Trophoblast cell (in vitro differentiated cells and primary cell): ENCODE measurements around the gene POU6F2.

Experiments used
- DNase-seq, 2 donors: peaks; one replicate each; pipeline ENCODE4 v3.0.0-alpha.2; 2016
- H2AFZ ChIP-seq: 2 replicates; pipeline ENCODE4 v1.6.1; 2013; ENCODE audit warnings: low read length, moderate library complexity, mild to moderate bottlenecking; ENCODE audit not compliant: insufficient read depth, poor library complexity
- H2AK5ac ChIP-seq: 2 replicates; pipeline ENCODE4 v1.6.1; 2013; ENCODE audit warnings: mild to moderate bottlenecking, low read length
- H2BK120ac ChIP-seq: 2 replicates; pipeline ENCODE4 v1.6.1; 2013; ENCODE audit warnings: low read length, mild to moderate bottlenecking, moderate library complexity; ENCODE audit not compliant: insufficient read depth, poor library complexity
- H2BK12ac ChIP-seq: 2 replicates; pipeline ENCODE4 v1.6.1; 2013; ENCODE audit warnings: mild to moderate bottlenecking, low read length, moderate library complexity
- H2BK5ac ChIP-seq: 2 replicates; pipeline ENCODE4 v1.6.1; 2013; ENCODE audit warnings: low read length, low read depth, moderate library complexity, mild to moderate bottlenecking; ENCODE audit not compliant: poor library complexity
- H3K14ac ChIP-seq: 2 replicates; pipeline ENCODE4 v1.6.1; 2013; ENCODE audit warnings: mild to moderate bottlenecking, low read length
- H3K18ac ChIP-seq: 2 replicates; pipeline ENCODE4 v1.6.1; 2013; ENCODE audit warnings: mild to moderate bottlenecking, low read length
- H3K23ac ChIP-seq: 2 replicates; pipeline ENCODE4 v1.6.1; 2013; ENCODE audit warnings: low read length
- H3K27ac ChIP-seq: 2 replicates; pipeline ENCODE4 v1.5.1; 2013; ENCODE audit warnings: low read depth, mild to moderate bottlenecking, inconsistent platforms, low read length, moderate library complexity
- H3K27me3 ChIP-seq: 2 replicates; pipeline ENCODE4 v1.6.1; 2013; ENCODE audit warnings: inconsistent platforms, mild to moderate bottlenecking, low read length, moderate library complexity; ENCODE audit not compliant: insufficient read depth
- H3K36me3 ChIP-seq, 2 experiments: 1 replicate in 1 of 2; 2 replicates in 1 of 2; pipeline ENCODE4 v1.6.1; 2013; ENCODE audit warnings: low read length in 2 of 2, mild to moderate bottlenecking in 2 of 2, moderate library complexity in 1 of 2; ENCODE audit not compliant: insufficient read depth in 2 of 2, control insufficient read depth in 1 of 2
- H3K4ac ChIP-seq: 2 replicates; pipeline ENCODE4 v1.6.1; 2013; ENCODE audit warnings: low read depth, mild to moderate bottlenecking, low read length, moderate library complexity
- H3K4me1 ChIP-seq, 2 experiments: 1 replicate in 1 of 2; 2 replicates in 1 of 2; pipeline ENCODE4 v1.6.1; 2013; ENCODE audit warnings: low read length in 2 of 2, mild to moderate bottlenecking in 2 of 2, moderate library complexity in 1 of 2; ENCODE audit not compliant: insufficient read depth in 2 of 2, control insufficient read depth in 1 of 2
- H3K4me2 ChIP-seq: 2 replicates; pipeline ENCODE4 v1.6.1; 2013; ENCODE audit warnings: inconsistent platforms, mild to moderate bottlenecking, low read length, moderate library complexity
- H3K4me3 ChIP-seq: 2 replicates; pipeline ENCODE4 v1.5.1; 2013; ENCODE audit warnings: mild to moderate bottlenecking, low read depth, low read length, inconsistent platforms
- H3K79me1 ChIP-seq: one replicate; pipeline ENCODE4 v1.6.1; 2013; ENCODE audit warnings: low read length
- H3K79me2 ChIP-seq: 2 replicates; pipeline ENCODE4 v1.6.1; 2013; ENCODE audit warnings: low read length, mild to moderate bottlenecking; ENCODE audit not compliant: control insufficient read depth, insufficient read depth, poor library complexity
- H3K9ac ChIP-seq: 2 replicates; pipeline ENCODE4 v1.6.1; 2013; ENCODE audit warnings: mild to moderate bottlenecking, low read length
- H3K9me3 ChIP-seq: 2 replicates; pipeline ENCODE4 v1.6.1; 2013; ENCODE audit warnings: low read depth, mild to moderate bottlenecking, control low read depth, inconsistent platforms, low read length; ENCODE audit not compliant: insufficient read depth
- H4K12ac ChIP-seq: 2 replicates; pipeline ENCODE4 v1.6.1; 2013; ENCODE audit warnings: low read depth, mild to moderate bottlenecking, low read length, moderate library complexity
- H4K8ac ChIP-seq: 2 replicates; pipeline ENCODE4 v1.6.1; 2013; ENCODE audit warnings: low read depth, mild to moderate bottlenecking, low read length, moderate library complexity
- H4K91ac ChIP-seq: one replicate; pipeline ENCODE4 v1.6.1; 2013; ENCODE audit warnings: low read depth, mild to moderate bottlenecking, low read length, moderate library complexity
- WGBS: extraction: QIAGEN DNeasy Blood & Tissue Kit; methylation state at CpG from one replicate; pipeline ENCODE4 v1.1.7; 2013; ENCODE audit warnings: missing lambda C conversion rate; ENCODE audit not compliant: insufficient read length, insufficient coverage; ENCODE audit errors: extremely low coverage; 5-methylcytosine and 5-hydroxymethylcytosine counted together

Gene POU6F2

DNA sequence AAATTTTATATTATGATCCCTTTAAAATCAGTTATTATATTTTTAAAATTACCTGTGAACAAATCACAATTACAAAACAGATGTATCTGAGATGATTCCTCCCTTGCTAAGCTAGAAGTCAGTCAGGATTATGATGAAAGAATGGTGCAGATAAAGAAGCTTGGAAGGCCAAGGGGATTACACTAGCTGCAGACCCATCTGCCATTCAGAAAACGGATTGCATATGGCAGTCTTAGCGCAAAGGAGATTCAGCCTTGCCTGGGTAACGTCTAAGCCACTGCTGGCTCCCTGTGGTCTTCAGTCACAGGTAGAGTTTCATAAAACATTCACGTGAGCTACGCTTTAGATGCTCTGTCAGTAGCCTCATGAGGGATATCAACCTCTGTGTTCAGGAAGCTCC lies 222.2 kb downstream of the POU6F2 start:
- no peak for DNase-seq
- H3K27ac ChIP-seq: no peak overlapping the region
- no peak overlapping the region for H3K4me2 ChIP-seq
- no peak overlapping the region for H4K8ac ChIP-seq
- H2BK120ac ChIP-seq: no peak overlapping the region
- no peak overlapping the region for H2AK5ac ChIP-seq
- no peak overlapping the region for H3K23ac ChIP-seq
- no peaks in the 10 kb centered on the region for H3K79me2 ChIP-seq
- no peaks in the 10 kb centered on the region for H3K27me3 ChIP-seq
- no peaks in the 10 kb centered on the region for H3K9me3 ChIP-seq
- H4K12ac ChIP-seq: no peak overlapping the region
- no peak overlapping the region for H2BK5ac ChIP-seq
- H3K79me1 ChIP-seq: no peaks in the 10 kb centered on the region
- no peak overlapping the region for H2BK12ac ChIP-seq
- H3K36me3 ChIP-seq: no peaks in the 10 kb centered on the region
- H3K4me1 ChIP-seq: no peaks in the 10 kb centered on the region
- no peak overlapping the region for H3K4me3 ChIP-seq
- no peak overlapping the region for H3K18ac ChIP-seq
- H2AFZ ChIP-seq: no peak overlapping the region
- no peak overlapping the region for H3K14ac ChIP-seq
- H3K4ac ChIP-seq: no peak overlapping the region
- H4K91ac ChIP-seq: no peak overlapping the region
- WGBS: no CpG with 5 or more reads among the region's 5 CpGs
- H3K9ac ChIP-seq: no peak overlapping the region

DNA sequence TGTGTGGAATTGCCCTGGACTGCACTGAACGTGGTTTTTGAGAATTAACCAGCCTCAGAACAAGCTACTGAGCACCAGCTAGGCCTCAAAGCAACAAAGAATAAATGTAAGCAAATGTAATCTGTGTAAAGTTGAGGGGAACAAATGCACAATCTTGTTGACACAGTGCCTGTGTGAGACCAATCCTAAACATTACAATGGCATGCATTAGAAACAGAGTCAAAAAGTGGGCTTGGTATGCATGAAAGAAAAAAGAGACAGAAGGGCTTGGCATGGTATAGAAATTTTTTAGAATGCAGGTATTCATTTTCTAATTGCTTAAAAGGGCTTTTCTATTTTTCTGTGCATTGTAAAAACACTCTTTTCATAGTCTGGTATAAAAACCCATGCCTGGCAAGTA lies 224.3 kb downstream of the POU6F2 start:
- no peaks in the 10 kb centered on the region for H3K79me1 ChIP-seq
- H4K12ac ChIP-seq: no peak overlapping the region
- H3K4ac ChIP-seq: no peak overlapping the region
- H3K9me3 ChIP-seq: no peaks in the 10 kb centered on the region
- H3K23ac ChIP-seq: no peak overlapping the region
- no peak overlapping the region for H2BK12ac ChIP-seq
- no peaks in the 10 kb centered on the region for H3K79me2 ChIP-seq
- H3K27ac ChIP-seq: no peak overlapping the region
- H4K91ac ChIP-seq: no peak overlapping the region
- H3K36me3 ChIP-seq: no peaks in the 10 kb centered on the region
- no peak overlapping the region for H2BK5ac ChIP-seq
- H3K27me3 ChIP-seq: no peaks in the 10 kb centered on the region
- no peak overlapping the region for H2AK5ac ChIP-seq
- H3K9ac ChIP-seq: no peak overlapping the region
- H3K18ac ChIP-seq: no peak overlapping the region
- no peak overlapping the region for H2BK120ac ChIP-seq
- no peak overlapping the region for H3K4me3 ChIP-seq
- no peak overlapping the region for H3K4me2 ChIP-seq
- no CpG with 5 or more reads among the region's 1 CpG for WGBS
- H3K14ac ChIP-seq: no peak overlapping the region
- H3K4me1 ChIP-seq: no peaks in the 10 kb centered on the region
- H2AFZ ChIP-seq: no peak overlapping the region
- no peak for DNase-seq
- no peak overlapping the region for H4K8ac ChIP-seq

GRCh38 chr7:39210362-39210761 lies 232.7 kb downstream of the POU6F2 start:
- Histone ChIP-seq H2BK12ac (no peak overlapping the region), H3K27me3 (no peaks in the 10 kb centered on the region), H3K79me2 (no peaks in the 10 kb centered on the region), H3K4me2 (no peak overlapping the region), H2AK5ac (no peak overlapping the region), H4K91ac (no peak overlapping the region), H3K4me3 (no peak overlapping the region), H4K8ac (no peak overlapping the region), H2BK120ac (no peak overlapping the region), H3K4ac (no peak overlapping the region), H2AFZ (no peak overlapping the region), H3K36me3 (no peaks in the 10 kb centered on the region), H3K27ac (no peak overlapping the region), H3K4me1 (no peaks in the 10 kb centered on the region), H3K23ac (no peak overlapping the region), H2BK5ac (no peak overlapping the region), H3K9ac (no peak overlapping the region), H3K14ac (no peak overlapping the region), H3K18ac (no peak overlapping the region), H3K9me3 (peaks cover 2% of the 10 kb centered on the region), H3K79me1 (no peaks in the 10 kb centered on the region), H4K12ac (no peak overlapping the region)
- no peak for DNase-seq
- no CpG with 5 or more reads among the region's 6 CpGs for WGBS

- Histone ChIP-seq H3K23ac (no peak overlapping the region), H3K9ac (no peak overlapping the region), H3K4me2 (no peak overlapping the region), H3K4me3 (no peak overlapping the region), H3K79me2 (no peaks in the 10 kb centered on the region), H3K79me1 (no peaks in the 10 kb centered on the region), H2AFZ (no peak overlapping the region), H3K27ac (no peak overlapping the region), H3K36me3 (no peaks in the 10 kb centered on the region), H2BK120ac (no peak overlapping the region), H2BK5ac (no peak overlapping the region), H4K8ac (no peak overlapping the region), H4K91ac (no peak overlapping the region), H2AK5ac (no peak overlapping the region), H3K9me3 (peaks cover 2% of the 10 kb centered on the region), H3K27me3 (no peaks in the 10 kb centered on the region), H3K14ac (no peak overlapping the region), H2BK12ac (no peak overlapping the region), H3K4ac (no peak overlapping the region), H3K4me1 (no peaks in the 10 kb centered on the region), H4K12ac (no peak overlapping the region), H3K18ac (no peak overlapping the region)
- WGBS: no CpG with 5 or more reads among the region's 3 CpGs
- no peak for DNase-seq
Measured at GRCh38 chr7:39211581-39211980, 233.9 kb downstream of the POU6F2 start.
